ENCODE data around the gene INPP4B.

The INPP4B gene

DNA sequence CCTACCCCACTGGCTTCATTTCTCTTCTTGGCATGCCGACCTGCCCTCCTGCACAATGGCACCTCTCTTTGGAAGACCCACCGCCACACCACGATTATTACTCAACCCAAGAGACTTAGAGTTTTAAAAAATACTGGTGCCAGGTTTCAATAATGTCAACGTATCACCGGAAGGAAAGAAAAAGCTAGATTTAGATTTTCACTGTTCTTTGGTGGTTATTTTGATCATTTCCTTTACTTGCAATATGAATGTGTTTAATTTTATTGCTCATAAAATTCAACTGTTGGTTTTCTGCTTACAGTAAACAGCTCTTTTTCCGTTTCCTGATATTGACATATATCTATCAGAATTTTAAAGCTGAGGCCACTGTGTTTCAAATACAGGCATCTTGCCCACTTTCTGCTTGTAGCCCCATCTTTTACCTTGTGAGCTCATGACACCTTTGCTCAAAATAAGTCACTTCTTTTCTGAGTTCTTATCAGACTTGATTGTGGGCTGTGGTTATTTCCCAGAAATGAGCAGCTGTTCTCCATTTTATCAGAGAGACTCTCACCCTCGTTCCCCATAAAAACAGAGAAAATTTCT, 439.1 kb downstream of the INPP4B start:
- no peak overlapping the region for H3K4me3 ChIP-seq (ENCODE audit: low read depth, low read length)
- no peak for TF ChIP-seq CTCF (IDR thresholded peaks at IDR 0.05; ENCODE audit: borderline replicate concordance, insufficient read depth, low read depth, low read length)

DNA sequence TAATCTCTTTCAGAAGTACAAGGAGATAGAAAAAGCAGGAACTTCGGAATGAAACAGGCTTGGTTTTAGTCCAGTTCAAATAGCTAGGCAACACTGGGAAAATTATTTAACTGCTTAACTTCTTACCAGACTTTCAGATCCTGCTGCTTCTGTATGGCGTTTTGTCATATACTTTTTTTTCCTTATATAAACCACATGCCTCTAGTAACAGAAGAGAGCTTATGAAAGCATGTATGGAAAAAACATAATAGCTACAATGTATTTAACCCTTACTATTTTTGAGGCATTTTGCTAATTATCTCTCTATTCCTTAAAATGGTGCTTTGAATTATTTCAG, 439.6 kb downstream of the INPP4B start:
- no peak overlapping the region for H3K4me3 ChIP-seq (ENCODE audit: low read depth, low read length)
- no peak for TF ChIP-seq CTCF (IDR thresholded peaks at IDR 0.05; ENCODE audit: borderline replicate concordance, insufficient read depth, low read depth, low read length)

DNA sequence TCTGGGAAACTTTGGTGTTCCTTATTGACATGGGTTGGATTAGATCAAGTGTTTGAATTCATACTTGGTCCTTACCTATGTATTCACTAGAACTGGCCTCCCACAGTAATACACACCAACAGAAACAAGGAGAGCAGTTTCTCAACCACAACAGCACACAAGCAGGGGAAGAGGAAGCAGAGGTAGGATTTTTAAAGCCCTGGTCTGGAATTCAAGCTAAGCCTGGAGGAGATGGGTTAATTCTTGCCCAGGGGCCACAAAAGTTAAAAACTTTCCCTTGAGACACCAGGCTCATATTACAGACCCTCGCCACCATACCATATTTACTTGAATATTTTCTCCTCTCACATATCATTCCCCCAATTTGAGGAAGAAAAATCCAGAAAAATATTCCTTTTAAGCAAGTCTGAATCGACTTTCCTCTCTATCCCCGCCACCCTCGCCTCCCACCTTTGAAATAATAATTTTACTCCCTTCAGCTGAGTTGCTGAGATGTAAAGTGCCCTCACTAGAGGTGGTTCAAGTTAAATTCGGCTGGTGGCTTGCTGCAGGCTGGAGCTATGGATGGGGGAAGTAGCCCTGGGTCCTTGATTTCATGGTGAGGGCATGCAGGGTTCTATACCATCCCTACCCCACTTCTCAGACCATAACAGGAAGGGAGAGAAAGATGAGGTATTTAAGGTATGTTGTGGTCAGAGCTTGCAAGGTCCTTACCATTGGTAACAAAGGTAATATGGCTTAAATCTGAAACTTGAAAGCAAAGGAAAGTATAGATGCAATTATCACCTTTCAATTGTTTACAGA, 440.2 kb downstream of the INPP4B start:
- TF ChIP-seq CTCF (IDR thresholded peaks at IDR 0.05; ENCODE audit: borderline replicate concordance, insufficient read depth, low read depth, low read length): no peak
- no peak overlapping the region for H3K4me3 ChIP-seq (ENCODE audit: low read depth, low read length)

DNA sequence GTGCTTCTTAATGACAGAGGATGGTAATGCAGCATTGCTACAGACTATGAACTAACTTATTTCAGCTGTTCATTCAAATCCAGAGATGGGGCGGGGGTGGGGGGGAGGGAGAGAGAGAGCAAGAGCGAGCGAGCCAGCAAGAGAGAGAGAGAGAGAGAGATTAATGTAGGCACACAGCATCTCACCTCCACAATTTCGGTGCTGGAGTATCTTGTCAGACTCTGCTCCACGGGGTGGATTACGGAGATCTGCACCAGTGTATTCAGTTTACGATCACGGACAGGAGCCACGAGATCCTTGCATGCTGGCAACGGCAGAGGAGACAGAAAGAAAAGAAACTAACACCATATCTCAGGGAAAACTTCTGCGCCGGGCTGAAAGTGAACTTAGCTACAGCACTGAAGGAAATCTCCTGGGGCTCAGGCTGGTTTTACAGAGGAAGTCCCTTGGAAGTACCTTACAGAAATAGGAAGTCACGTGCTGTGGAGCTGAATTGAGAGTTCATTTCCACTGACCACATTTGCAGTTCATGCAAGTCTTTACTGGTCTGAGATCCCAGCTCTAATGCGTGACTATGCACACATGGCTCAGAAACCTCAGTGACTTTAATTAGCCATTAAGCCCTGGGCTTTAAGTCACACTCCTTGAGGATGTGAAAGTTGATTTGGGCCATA, 440.9 kb downstream of the INPP4B start:
- no peak for TF ChIP-seq CTCF (IDR thresholded peaks at IDR 0.05; ENCODE audit: borderline replicate concordance, insufficient read depth, low read depth, low read length)
- peak overlapping the region; percentile 2 for H3K4me3 ChIP-seq (ENCODE audit: low read depth, low read length)

GRCh38 chr4:142404191-142404611, 441.9 kb downstream of the INPP4B start:
- no peak for TF ChIP-seq CTCF (IDR thresholded peaks at IDR 0.05; ENCODE audit: borderline replicate concordance, insufficient read depth, low read depth, low read length)
- no peak overlapping the region for H3K4me3 ChIP-seq (ENCODE audit: low read depth, low read length)

DNA sequence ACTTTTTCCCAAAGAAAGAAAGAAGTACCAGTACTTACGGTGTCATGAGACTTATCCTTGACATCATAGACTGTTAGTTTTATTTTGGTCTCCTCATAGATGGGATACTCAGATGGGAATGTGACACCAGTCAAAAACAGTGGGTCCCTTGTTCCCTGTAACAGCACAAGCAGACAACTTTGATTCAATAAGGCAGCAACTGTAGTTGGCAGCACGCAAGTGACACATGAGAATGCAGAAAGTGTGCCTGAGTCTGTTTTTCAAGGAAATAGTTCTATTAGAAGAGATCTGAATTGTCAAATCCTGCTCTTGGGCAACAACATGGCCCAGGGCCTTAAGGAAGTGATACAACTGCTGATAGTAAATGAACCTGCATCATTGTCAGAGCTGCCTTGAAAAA, 443.2 kb downstream of the INPP4B start:
- TF ChIP-seq CTCF (IDR thresholded peaks at IDR 0.05; ENCODE audit: borderline replicate concordance, insufficient read depth, low read depth, low read length): no peak

More for the DNA sequence above, 443.2 kb downstream of the INPP4B start:
- H3K4me3 ChIP-seq (ENCODE audit: low read depth, low read length): no peak overlapping the region

All from GM12875 (cell line).